ENCODE data around the gene TOMM20.
"Not testable (repeated sequence)": the region's sequence is repeated elsewhere in the genome, so short reads cannot be mapped to it uniquely, and the experiment has no call there.

The TOMM20 gene

DNA sequence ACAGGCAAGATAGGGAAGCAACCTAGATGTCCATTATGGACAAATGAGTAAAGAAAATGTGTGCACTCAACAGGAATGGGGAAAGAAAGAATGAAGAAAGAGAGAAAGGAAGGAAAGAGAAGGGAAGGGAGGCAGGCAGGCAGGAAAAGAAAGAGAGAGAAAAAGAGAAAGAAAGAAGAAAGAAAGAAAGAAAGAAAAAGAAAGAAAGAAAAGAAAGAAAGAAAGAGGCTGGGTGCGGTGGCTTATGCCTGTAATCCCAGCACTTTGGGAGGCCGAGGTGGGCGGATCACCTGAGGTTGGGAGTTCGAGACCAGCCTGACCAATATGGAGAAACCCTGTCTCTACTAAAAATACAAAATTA lies 48.4 kb downstream of the TOMM20 start:
- H4K20me1 ChIP-seq (ENCODE audit: insufficient read depth, low read length); H3K79me2 ChIP-seq (ENCODE audit: low read length); H2AFZ ChIP-seq (ENCODE audit: low read depth, low read length); H3K9me3 ChIP-seq (ENCODE audit: insufficient read depth, low read length); H3K27me3 ChIP-seq (ENCODE audit: low read depth, low read length); H3K36me3 ChIP-seq (replicated peaks; ENCODE audit: low read depth, low read length): not testable (repeated sequence)
- peak overlapping the region; percentile 81 for H3K27ac ChIP-seq (ENCODE audit: low read length)
- H3K4me2 ChIP-seq (ENCODE audit: low read length), result peak overlapping the region; percentile 66
- H3K4me1 ChIP-seq (ENCODE audit: low read length), result peaks cover 68% of the 10 kb centered on the region
- H3K4me3 ChIP-seq (ENCODE audit: low read length), result peak overlapping the region; percentile 3; the same call in 1 of the 2 replicates
- H3K9ac ChIP-seq (ENCODE audit: low read length), result peak overlapping the region; percentile 53

DNA sequence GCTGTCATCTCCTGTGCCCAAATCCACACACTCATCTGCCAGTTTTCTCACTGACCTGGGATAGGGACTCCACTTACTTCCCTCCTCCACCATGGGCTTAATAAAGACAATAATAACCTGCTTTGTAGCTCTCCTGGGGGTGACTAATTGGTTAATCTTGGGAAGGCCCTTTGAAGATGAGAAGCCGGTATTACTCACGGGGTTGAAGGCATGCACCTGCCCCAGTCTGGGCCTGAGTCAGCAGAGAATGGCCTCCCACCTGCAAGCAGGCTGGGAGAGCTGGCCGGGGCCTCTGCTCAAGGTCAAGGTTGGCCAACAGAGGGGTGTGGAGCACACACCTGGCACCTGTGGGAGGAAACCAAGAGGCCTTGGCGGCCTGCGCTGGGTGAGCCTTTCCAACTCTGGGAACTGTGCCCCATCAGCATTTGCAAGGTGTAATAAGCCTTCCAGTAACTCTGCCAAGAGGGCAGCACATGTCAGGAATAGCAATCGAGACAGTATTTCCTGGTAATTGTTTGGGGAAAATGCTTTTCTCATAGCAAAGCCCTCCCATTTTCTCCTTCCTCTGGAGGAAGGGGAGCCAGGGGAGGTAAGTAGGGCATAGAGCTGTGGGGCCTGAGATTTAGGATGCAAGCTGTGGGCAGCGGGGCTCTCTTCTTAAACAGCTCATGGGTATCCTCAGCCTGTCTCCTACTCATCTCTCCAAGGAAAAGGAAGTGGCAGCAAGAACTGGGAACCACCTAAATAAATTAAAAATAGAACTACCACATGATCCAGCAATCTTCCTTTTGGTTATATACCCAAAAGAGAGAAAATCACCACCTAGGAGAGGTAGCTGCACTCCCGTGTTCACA lies 49.0 kb downstream of the TOMM20 start:
- H3K27ac ChIP-seq (ENCODE audit: low read length), result peak overlapping the region; percentile 81

DNA sequence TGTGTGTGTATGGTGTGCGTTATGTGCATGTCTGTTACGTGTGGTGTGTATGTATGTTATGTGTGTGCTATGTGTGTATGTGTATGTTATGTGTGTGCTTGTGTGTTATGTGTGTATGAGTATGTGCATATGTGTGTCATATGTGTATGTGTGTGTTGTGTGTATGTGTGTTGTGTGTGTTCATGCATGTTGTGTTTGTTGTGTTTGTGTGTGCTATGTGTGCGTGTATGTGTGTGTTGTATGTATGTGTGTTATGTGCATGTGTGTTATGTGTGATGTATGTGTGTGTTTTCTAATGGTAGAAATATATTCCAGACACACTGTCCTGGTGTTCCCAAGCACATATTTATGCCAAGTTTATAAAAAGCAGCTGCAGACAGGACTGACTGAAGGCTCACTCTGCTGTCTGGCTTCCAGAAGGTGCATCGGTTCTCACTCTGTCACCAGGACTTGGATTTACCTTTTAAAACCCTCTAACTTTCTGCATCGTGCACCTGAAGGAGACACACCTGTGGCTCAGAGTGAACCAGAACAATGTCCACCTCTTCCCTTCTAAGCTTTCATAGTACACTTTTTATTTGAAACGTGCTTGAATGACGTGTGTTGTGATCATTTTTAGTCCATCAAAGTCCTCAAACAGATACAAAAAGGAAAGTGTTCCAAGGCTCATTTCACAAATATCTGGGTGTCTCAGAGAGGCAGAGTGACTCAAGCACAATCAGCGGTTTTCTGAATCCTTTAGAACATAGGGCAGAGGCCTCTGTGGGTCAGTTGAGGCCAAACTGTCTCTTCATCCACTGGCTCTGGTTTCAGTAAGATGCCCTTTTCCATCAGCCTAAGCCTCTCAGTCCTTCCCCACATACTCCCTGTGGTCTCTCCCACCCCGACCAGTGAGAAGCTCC lies 49.9 kb downstream of the TOMM20 start:
- Histone ChIP-seq H3K27me3 (ENCODE audit: low read depth, low read length) (no peaks in the 10 kb centered on the region), H3K36me3 (replicated peaks; ENCODE audit: low read depth, low read length) (no peaks in the 10 kb centered on the region), H2AFZ (ENCODE audit: low read depth, low read length) (no peak overlapping the region), H4K20me1 (ENCODE audit: insufficient read depth, low read length) (no peaks in the 10 kb centered on the region), H3K4me1 (ENCODE audit: low read length) (peaks cover 80% of the 10 kb centered on the region), H3K4me3 (ENCODE audit: low read length) (peak overlapping the region; percentile 46; the same call in 1 of the 2 replicates), H3K9ac (ENCODE audit: low read length) (peak overlapping the region; percentile 53), H3K9me3 (ENCODE audit: insufficient read depth, low read length) (no peaks in the 10 kb centered on the region), H3K79me2 (ENCODE audit: low read length) (no peaks in the 10 kb centered on the region), H3K27ac (ENCODE audit: low read length) (peak overlapping the region; percentile 81), H3K4me2 (ENCODE audit: low read length) (peak overlapping the region; percentile 66)
- TF ChIP-seq, protein P1, sequence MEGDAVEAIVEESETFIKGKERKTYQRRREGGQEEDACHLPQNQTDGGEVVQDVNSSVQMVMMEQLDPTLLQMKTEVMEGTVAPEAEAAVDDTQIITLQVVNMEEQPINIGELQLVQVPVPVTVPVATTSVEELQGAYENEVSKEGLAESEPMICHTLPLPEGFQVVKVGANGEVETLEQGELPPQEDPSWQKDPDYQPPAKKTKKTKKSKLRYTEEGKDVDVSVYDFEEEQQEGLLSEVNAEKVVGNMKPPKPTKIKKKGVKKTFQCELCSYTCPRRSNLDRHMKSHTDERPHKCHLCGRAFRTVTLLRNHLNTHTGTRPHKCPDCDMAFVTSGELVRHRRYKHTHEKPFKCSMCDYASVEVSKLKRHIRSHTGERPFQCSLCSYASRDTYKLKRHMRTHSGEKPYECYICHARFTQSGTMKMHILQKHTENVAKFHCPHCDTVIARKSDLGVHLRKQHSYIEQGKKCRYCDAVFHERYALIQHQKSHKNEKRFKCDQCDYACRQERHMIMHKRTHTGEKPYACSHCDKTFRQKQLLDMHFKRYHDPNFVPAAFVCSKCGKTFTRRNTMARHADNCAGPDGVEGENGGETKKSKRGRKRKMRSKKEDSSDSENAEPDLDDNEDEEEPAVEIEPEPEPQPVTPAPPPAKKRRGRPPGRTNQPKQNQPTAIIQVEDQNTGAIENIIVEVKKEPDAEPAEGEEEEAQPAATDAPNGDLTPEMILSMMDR (IDR thresholded peaks at IDR 0.05; ENCODE audit: low read depth, low read length), result no peak
- TF ChIP-seq EZH2phosphoT487 (IDR thresholded peaks at IDR 0.05; ENCODE audit: low read depth), result no peak

More for the DNA sequence above, 49.0 kb downstream of the TOMM20 start:
- TF ChIP-seq, protein P1 (IDR thresholded peaks at IDR 0.05; ENCODE audit: low read depth, low read length), result peak; percentile 13; the same call in 1 of the 2 replicates
- no peak for TF ChIP-seq EZH2phosphoT487 (IDR thresholded peaks at IDR 0.05; ENCODE audit: low read depth)
- no peaks in the 10 kb centered on the region for H3K79me2 ChIP-seq (ENCODE audit: low read length)
- H4K20me1 ChIP-seq (ENCODE audit: insufficient read depth, low read length), result no peaks in the 10 kb centered on the region
- H3K27me3 ChIP-seq (ENCODE audit: low read depth, low read length), result no peaks in the 10 kb centered on the region
- no peak overlapping the region for H2AFZ ChIP-seq (ENCODE audit: low read depth, low read length)
- peak overlapping the region; percentile 3; the same call in 1 of the 2 replicates for H3K4me3 ChIP-seq (ENCODE audit: low read length)
- peak overlapping the region; percentile 53 for H3K9ac ChIP-seq (ENCODE audit: low read length)
- H3K4me2 ChIP-seq (ENCODE audit: low read length), result peak overlapping the region; percentile 66
- peaks cover 74% of the 10 kb centered on the region for H3K4me1 ChIP-seq (ENCODE audit: low read length)
- no peaks in the 10 kb centered on the region for H3K9me3 ChIP-seq (ENCODE audit: insufficient read depth, low read length)
- H3K36me3 ChIP-seq (replicated peaks; ENCODE audit: low read depth, low read length), result no peaks in the 10 kb centered on the region

- H3K4me3 ChIP-seq (ENCODE audit: low read length), result peak overlapping the region; percentile 46
- TF ChIP-seq EZH2phosphoT487 (IDR thresholded peaks at IDR 0.05; ENCODE audit: low read depth), result no peak
- TF ChIP-seq, protein P1 (IDR thresholded peaks at IDR 0.05; ENCODE audit: low read depth, low read length), result no peak
- no peaks in the 10 kb centered on the region for H3K79me2 ChIP-seq (ENCODE audit: low read length)
- peak overlapping the region; percentile 66 for H3K4me2 ChIP-seq (ENCODE audit: low read length)
- H3K27me3 ChIP-seq (ENCODE audit: low read depth, low read length), result no peaks in the 10 kb centered on the region
- H3K9ac ChIP-seq (ENCODE audit: low read length), result peak overlapping the region; percentile 48
- H3K36me3 ChIP-seq (replicated peaks; ENCODE audit: low read depth, low read length), result no peaks in the 10 kb centered on the region
- H4K20me1 ChIP-seq (ENCODE audit: insufficient read depth, low read length), result no peaks in the 10 kb centered on the region
- peaks cover 74% of the 10 kb centered on the region for H3K4me1 ChIP-seq (ENCODE audit: low read length)
- H3K27ac ChIP-seq (ENCODE audit: low read length), result peak overlapping the region; percentile 81
- no peaks in the 10 kb centered on the region for H3K9me3 ChIP-seq (ENCODE audit: insufficient read depth, low read length)
- H2AFZ ChIP-seq (ENCODE audit: low read depth, low read length), result peak overlapping the region; percentile 17; the same call in 1 of the 2 replicates
Observed at GRCh38 chr1:235077571-235078479, 50.8 kb downstream of the TOMM20 start.

All from OCI-LY3 (cell line).